Activated naive CD8-positive, alpha-beta T cell (primary cell): ENCODE results near the gene PKHD1.

Experiments used
- H3K27ac Mint-ChIP-seq: one replicate; pipeline ENCODE4 v1.8.0; 2021; ENCODE audit warnings: mixed read lengths
- H3K27me3 Mint-ChIP-seq: one replicate; pipeline ENCODE4 v1.8.0; 2021; ENCODE audit warnings: mixed read lengths
- H3K36me3 Mint-ChIP-seq: one replicate; pipeline ENCODE4 v1.8.0; 2021; ENCODE audit warnings: mixed read lengths
- H3K4me1 Mint-ChIP-seq: one replicate; pipeline ENCODE4 v1.8.0; 2021; ENCODE audit warnings: low read depth, mixed read lengths
- H3K4me3 Mint-ChIP-seq: one replicate; pipeline ENCODE4 v1.8.0; 2021; ENCODE audit warnings: mild to moderate bottlenecking, mixed read lengths
- H3K9me3 Mint-ChIP-seq: one replicate; pipeline ENCODE4 v1.8.0; 2021; ENCODE audit warnings: low read depth, mixed read lengths

Gene PKHD1

GRCh38 chr6:52076791-52077179 lies 10.6 kb downstream of the PKHD1 start:
- H3K4me3 Mint-ChIP-seq = no peak overlapping the region
- H3K27me3 Mint-ChIP-seq = peaks cover 9% of the 10 kb centered on the region
- no peaks in the 10 kb centered on the region for H3K36me3 Mint-ChIP-seq
- H3K4me1 Mint-ChIP-seq = no peaks in the 10 kb centered on the region
- no peaks in the 10 kb centered on the region for H3K9me3 Mint-ChIP-seq
- no peak overlapping the region for H3K27ac Mint-ChIP-seq

- Mint-ChIP-seq H3K27me3 (peaks cover 11% of the 10 kb centered on the region), H3K9me3 (no peaks in the 10 kb centered on the region), H3K27ac (no peak overlapping the region), H3K4me3 (no peak overlapping the region), H3K4me1 (no peaks in the 10 kb centered on the region), H3K36me3 (no peaks in the 10 kb centered on the region)
Observed at GRCh38 chr6:52074716-52075115, 12.7 kb downstream of the PKHD1 start.

GRCh38 chr6:52074155-52074554 lies 13.3 kb downstream of the PKHD1 start:
- H3K27me3 Mint-ChIP-seq = peaks cover 11% of the 10 kb centered on the region
- no peaks in the 10 kb centered on the region for H3K9me3 Mint-ChIP-seq
- H3K4me3 Mint-ChIP-seq = no peak overlapping the region
- no peaks in the 10 kb centered on the region for H3K4me1 Mint-ChIP-seq
- no peak overlapping the region for H3K27ac Mint-ChIP-seq
- no peaks in the 10 kb centered on the region for H3K36me3 Mint-ChIP-seq

- Mint-ChIP-seq H3K27ac (no peak overlapping the region), H3K4me3 (no peak overlapping the region), H3K9me3 (no peaks in the 10 kb centered on the region), H3K4me1 (peaks cover 12% of the 10 kb centered on the region), H3K36me3 (no peaks in the 10 kb centered on the region), H3K27me3 (no peaks in the 10 kb centered on the region)
Observed at GRCh38 chr6:52065621-52066020, 21.8 kb downstream of the PKHD1 start.

GRCh38 chr6:52063584-52064344 lies 23.6 kb downstream of the PKHD1 start:
- Mint-ChIP-seq H3K9me3 (no peaks in the 10 kb centered on the region), H3K4me3 (peak overlapping the region; percentile 75), H3K36me3 (no peaks in the 10 kb centered on the region), H3K27me3 (no peaks in the 10 kb centered on the region), H3K27ac (peak overlapping the region; percentile 86), H3K4me1 (peaks cover 12% of the 10 kb centered on the region)

GRCh38 chr6:52061481-52061880 lies 25.9 kb downstream of the PKHD1 start:
- peaks cover 4% of the 10 kb centered on the region for H3K27me3 Mint-ChIP-seq
- H3K4me1 Mint-ChIP-seq = peaks cover 12% of the 10 kb centered on the region
- no peak overlapping the region for H3K27ac Mint-ChIP-seq
- no peak overlapping the region for H3K4me3 Mint-ChIP-seq
- H3K9me3 Mint-ChIP-seq = no peaks in the 10 kb centered on the region
- no peaks in the 10 kb centered on the region for H3K36me3 Mint-ChIP-seq

- Mint-ChIP-seq H3K4me1 (peaks cover 12% of the 10 kb centered on the region), H3K4me3 (no peak overlapping the region), H3K36me3 (no peaks in the 10 kb centered on the region)
Observed at GRCh38 chr6:52059821-52060220, 27.6 kb downstream of the PKHD1 start.

GRCh38 chr6:52055451-52055850 lies 32.0 kb downstream of the PKHD1 start:
- peaks cover 12% of the 10 kb centered on the region for H3K27me3 Mint-ChIP-seq
- H3K4me1 Mint-ChIP-seq = no peaks in the 10 kb centered on the region
- H3K4me3 Mint-ChIP-seq = no peak overlapping the region
- H3K9me3 Mint-ChIP-seq = no peaks in the 10 kb centered on the region
- no peak overlapping the region for H3K27ac Mint-ChIP-seq
- H3K36me3 Mint-ChIP-seq = no peaks in the 10 kb centered on the region

More at GRCh38 chr6:52059821-52060220, 27.6 kb downstream of the PKHD1 start:
- Mint-ChIP-seq H3K9me3 (no peaks in the 10 kb centered on the region), H3K27ac (no peak overlapping the region), H3K27me3 (peaks cover 7% of the 10 kb centered on the region)

- H3K27me3 Mint-ChIP-seq = peaks cover 15% of the 10 kb centered on the region
- no peaks in the 10 kb centered on the region for H3K36me3 Mint-ChIP-seq
- H3K4me1 Mint-ChIP-seq = no peaks in the 10 kb centered on the region
- H3K4me3 Mint-ChIP-seq = no peak overlapping the region
- no peak overlapping the region for H3K27ac Mint-ChIP-seq
- no peaks in the 10 kb centered on the region for H3K9me3 Mint-ChIP-seq
Observed at GRCh38 chr6:52053038-52053695, 34.2 kb downstream of the PKHD1 start.

- H3K27ac Mint-ChIP-seq = no peak overlapping the region
- no peaks in the 10 kb centered on the region for H3K4me1 Mint-ChIP-seq
- H3K4me3 Mint-ChIP-seq = no peak overlapping the region
- no peaks in the 10 kb centered on the region for H3K9me3 Mint-ChIP-seq
- H3K36me3 Mint-ChIP-seq = no peaks in the 10 kb centered on the region
- peaks cover 11% of the 10 kb centered on the region for H3K27me3 Mint-ChIP-seq
Observed at GRCh38 chr6:52050051-52050405, 37.4 kb downstream of the PKHD1 start.

- H3K27me3 Mint-ChIP-seq = peaks cover 11% of the 10 kb centered on the region
- no peak overlapping the region for H3K27ac Mint-ChIP-seq
- no peak overlapping the region for H3K4me3 Mint-ChIP-seq
- H3K36me3 Mint-ChIP-seq = no peaks in the 10 kb centered on the region
- no peaks in the 10 kb centered on the region for H3K4me1 Mint-ChIP-seq
- no peaks in the 10 kb centered on the region for H3K9me3 Mint-ChIP-seq
Observed at GRCh38 chr6:52049252-52050050, 38.0 kb downstream of the PKHD1 start.

- H3K4me3 Mint-ChIP-seq = no peak overlapping the region
- peaks cover 18% of the 10 kb centered on the region for H3K27me3 Mint-ChIP-seq
- no peaks in the 10 kb centered on the region for H3K9me3 Mint-ChIP-seq
- H3K27ac Mint-ChIP-seq = no peak overlapping the region
- no peaks in the 10 kb centered on the region for H3K36me3 Mint-ChIP-seq
- H3K4me1 Mint-ChIP-seq = no peaks in the 10 kb centered on the region
Observed at GRCh38 chr6:52046456-52046855, 41.0 kb downstream of the PKHD1 start.

GRCh38 chr6:52045481-52045880 lies 41.9 kb downstream of the PKHD1 start:
- Mint-ChIP-seq H3K27me3 (peaks cover 13% of the 10 kb centered on the region), H3K27ac (no peak overlapping the region), H3K36me3 (no peaks in the 10 kb centered on the region), H3K4me3 (no peak overlapping the region), H3K9me3 (no peaks in the 10 kb centered on the region), H3K4me1 (no peaks in the 10 kb centered on the region)

- Mint-ChIP-seq H3K4me3 (no peak overlapping the region), H3K9me3 (no peaks in the 10 kb centered on the region), H3K27me3 (peaks cover 13% of the 10 kb centered on the region), H3K27ac (no peak overlapping the region), H3K36me3 (no peaks in the 10 kb centered on the region), H3K4me1 (no peaks in the 10 kb centered on the region)
Observed at GRCh38 chr6:52045033-52045432, 42.4 kb downstream of the PKHD1 start.

- Mint-ChIP-seq H3K4me1 (no peaks in the 10 kb centered on the region), H3K9me3 (no peaks in the 10 kb centered on the region), H3K27ac (no peak overlapping the region), H3K27me3 (peaks cover 7% of the 10 kb centered on the region), H3K4me3 (no peak overlapping the region), H3K36me3 (no peaks in the 10 kb centered on the region)
Observed at GRCh38 chr6:52042141-52042885, 45.1 kb downstream of the PKHD1 start.
